DMS 273 (cell line): ENCODE data around the gene PCYT2.

ENCODE experiments used
- DNase-seq: peaks from one replicate; lab custom pipeline; 2025; ENCODE audit not compliant: unreplicated experiment; lab: John Stamatoyannopoulos, UW

PCYT2 gene

GRCh38 chr17:81902023-81902652, 9.1 kb downstream of the PCYT2 start, which contains the start of gene NPB:
Gene NPB (plus strand): TSS chr17:81902238. CDS start chr17:81902278, 40 bp downstream.
- peak; percentile 67 for DNase-seq

- no peak for DNase-seq
Measured at GRCh38 chr17:81901167-81902022, 9.8 kb downstream of the PCYT2 start.

- DNase-seq = no peak
Measured at GRCh38 chr17:81900181-81900820, 10.9 kb downstream of the PCYT2 start.

DNA sequence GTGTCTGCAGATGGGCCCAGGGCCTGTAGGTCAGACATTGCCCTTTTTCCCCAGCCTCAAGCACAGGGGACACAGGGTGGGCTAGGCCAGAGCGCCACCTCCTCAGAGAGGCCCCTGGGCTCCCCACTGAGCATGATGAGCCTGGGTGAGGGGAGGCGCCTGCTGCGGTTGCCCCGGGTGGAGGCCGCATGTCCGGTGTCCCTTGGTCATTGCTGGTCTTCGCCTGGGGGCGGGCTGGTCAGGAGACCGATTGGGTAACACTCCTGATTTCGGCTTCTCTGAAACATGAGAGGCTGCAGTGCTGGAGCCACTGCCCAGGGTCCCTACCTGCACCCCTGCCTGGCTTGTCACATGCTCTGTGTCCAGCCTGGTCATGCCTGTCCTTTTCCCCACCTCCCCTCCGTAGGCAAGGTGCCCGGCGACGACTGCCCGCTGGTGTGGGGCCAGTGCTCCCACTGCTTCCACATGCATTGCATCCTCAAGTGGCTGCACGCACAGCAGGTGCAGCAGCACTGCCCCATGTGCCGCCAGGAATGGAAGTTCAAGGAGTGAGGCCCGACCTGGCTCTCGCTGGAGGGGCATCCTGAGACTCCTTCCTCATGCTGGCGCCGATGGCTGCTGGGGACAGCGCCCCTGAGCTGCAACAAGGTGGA, 11.6 kb downstream of the PCYT2 start:
- no peak for DNase-seq

GRCh38 chr17:81898885-81899284, 12.3 kb downstream of the PCYT2 start:
- DNase-seq = no peak

DNA sequence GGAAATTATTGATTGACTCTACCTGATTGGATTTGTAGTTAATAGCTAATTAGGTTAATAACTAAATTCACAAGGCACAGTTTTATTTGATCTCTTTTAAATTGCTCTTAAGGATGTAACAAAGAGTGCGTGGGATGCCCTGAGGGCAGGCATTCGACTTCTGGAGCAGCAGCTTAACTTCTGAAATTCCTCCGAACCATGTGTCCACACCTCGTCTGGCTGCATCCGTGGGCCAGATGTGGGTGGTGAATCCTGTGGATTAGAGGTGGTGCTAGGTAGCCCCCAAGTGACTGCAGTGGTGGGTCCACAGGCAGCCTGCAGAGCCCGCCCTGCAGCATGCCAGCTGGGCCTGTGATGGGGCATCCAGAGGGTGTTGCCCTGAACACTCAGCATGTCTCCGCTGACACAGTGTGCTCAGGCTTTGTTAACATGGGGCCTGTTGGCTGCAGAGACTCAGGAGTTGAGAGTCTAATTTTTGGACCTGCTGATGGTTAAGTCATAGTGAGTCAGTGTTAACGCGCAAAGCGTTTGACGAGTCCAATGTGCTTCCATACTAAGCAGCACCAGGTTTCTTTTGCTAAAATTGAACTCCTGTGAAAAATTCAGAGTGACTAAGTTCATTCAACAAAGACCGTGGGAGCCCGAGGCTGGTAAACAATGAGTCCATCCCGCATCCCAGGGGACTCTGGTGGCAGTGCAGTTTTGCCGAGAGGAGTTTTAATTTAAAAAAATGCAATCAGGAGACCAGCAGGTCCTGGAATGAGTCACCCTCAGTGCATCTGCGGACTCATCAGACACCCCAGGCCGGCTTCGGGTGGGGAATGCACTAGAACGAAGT, 13.0 kb downstream of the PCYT2 start:
- DNase-seq = no peak

- DNase-seq = no peak
Measured at GRCh38 chr17:81895400-81895799, 15.8 kb downstream of the PCYT2 start.

DNA sequence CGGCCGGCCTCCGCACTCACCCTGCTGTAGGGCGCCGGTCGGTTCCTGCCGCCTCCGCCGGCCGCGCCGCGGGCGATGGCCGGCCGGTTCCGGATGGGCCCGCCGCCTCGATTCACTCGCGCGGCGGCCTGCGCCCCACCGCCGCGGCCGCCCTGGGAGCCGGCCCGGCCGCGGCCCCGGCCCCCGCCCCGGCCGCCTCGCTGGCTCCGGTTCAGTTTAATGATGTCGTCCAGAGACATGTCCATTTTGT, 20.0 kb downstream of the PCYT2 start:
- DNase-seq = no peak

GRCh38 chr17:81890447-81891302, 20.5 kb downstream of the PCYT2 start:
- DNase-seq = peak; percentile 53

DNA sequence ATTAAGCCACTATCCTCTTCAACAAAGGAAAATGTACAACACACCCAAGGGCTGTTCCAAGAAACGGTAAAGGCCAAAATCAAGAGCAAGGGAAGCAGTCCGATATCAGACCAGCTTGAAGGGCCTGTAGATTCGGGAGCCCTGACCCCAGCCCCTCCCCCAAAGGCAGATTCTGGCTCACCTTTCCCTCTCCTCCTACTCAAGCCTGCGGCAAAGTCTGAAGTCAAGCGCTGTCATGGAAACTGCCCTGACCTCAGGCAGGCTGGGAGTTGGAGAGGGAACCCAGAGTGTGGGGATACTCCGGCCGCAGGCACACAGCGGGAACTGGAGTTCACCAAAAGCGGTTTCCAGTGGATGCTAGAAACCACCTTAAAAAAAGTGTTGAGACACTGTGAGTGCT, 21.6 kb downstream of the PCYT2 start:
- no peak for DNase-seq

GRCh38 chr17:81888988-81889595, 22.1 kb downstream of the PCYT2 start:
- no peak for DNase-seq

DNA sequence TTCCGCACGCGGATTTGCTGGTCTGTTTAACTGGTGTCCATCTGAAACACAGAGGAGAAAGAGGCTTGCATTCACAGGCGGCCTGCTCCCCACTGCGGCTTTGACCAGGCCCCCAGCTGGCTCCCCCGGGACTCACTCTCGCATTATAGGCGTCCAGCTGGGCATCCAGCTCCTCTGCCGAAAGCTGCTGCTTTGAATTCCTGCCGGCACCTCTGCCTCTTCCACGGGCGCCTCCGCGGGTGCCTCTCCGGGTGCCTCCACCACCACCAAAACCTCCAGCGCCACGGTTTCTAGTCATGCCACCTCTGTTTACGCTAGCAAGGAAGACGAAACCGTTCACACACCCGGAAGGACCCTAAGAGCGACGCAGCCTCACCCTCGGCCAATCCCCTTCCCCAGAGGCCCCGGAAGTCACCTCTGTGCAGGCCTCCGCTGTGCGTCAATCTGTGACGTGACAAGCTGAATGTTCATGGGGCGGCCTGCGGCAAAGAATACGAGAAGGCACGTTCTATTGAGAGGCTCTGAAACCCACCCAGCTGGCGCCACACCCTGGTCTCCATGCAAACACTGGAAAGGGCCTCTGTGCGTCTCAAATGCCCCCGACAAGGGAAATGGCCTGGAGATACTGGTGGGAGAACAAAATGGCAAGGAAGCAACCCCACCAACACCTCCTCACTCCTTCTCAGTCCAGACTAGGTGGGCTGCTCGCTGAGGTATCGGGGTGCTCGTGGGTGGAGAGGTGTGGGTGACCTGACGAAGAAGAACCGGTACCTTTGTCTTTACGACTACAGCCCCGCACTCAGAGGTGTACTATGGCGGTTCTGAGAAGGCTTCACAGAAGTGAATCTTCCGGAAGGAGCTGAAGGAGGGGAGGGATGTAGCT, 22.9 kb downstream of the PCYT2 start:
- DNase-seq = no peak

DNA sequence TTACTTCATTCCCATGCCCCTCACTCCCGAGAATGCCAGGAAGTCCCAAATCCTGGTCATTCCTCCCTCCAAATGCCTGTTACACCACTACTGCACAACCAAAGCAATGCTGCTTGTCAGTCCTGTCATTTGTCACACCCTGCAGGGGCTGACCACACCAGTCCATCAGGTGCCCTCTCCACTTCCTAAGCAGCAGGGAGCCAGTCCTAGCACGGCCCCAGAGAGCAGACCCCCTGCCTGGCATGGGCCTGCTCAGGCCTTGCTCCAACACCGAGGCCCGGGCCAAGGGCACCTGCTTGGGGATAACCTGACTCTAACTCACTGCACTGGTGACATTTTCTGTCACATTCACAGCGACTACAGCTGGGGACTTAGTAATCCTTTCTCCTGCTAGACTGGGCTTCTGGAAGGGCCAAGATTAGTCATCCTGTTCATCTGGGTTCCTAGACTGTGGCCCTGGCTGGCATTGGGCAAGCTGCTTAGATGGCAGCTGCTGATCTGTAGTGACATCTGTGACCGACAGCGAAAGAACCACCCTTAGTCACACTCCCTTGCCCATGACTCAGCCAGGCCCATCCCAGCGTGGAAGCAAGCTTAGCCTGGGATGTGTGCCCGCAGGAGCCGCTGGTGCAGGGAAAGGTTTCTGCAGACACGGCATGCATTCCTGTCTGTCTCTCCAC, 25.2 kb downstream of the PCYT2 start:
- DNase-seq = peak; percentile 60

GRCh38 chr17:81885454-81885853, 25.7 kb downstream of the PCYT2 start:
- no peak for DNase-seq

- no peak for DNase-seq
Measured at GRCh38 chr17:81884968-81885367, 26.2 kb downstream of the PCYT2 start.

- DNase-seq = no peak
Measured at GRCh38 chr17:81884520-81884919, 26.7 kb downstream of the PCYT2 start.

DNA sequence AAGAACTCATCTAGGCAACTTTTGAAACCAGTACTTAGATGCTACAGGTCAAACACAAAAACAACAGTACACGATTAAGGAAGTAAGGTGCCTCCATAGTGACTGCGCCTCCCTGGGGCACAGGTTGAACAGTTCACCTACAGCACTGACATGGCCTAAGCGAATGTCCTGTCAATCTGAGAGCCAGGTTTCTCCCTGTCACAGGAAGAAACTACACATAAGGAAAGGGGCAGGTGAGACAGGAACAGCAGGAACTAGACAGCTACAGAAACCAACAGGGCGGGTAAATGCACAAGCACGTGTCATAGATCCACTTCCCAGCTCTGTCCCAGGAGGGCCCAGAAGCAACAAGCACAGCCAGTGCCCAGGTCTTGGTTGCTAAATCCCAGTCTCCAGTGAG, 32.1 kb downstream of the PCYT2 start:
- no peak for DNase-seq

DNA sequence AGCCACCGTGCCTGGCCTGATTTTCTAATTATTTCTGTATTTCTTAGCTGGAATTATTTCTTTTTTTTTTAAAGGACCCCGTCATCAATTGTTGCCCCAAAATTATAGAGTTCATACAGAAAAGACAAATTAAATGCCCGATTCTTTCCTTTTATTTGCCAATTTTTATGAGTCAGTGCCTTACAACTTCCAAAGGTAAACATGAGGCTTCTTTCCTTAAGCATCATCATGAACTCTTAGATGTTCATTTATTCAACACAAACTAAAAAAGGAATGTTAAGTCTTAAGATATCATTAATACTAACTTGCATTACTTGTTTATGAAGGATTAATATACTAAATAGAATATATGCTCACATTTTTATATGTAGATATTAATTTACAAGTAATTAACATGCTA, 32.9 kb downstream of the PCYT2 start:
- no peak for DNase-seq
